KOPT-K1 (cell line): ENCODE measurements around the gene CD209.

Experiments used
- H3K27ac ChIP-seq: fragments of 200-600 bp; sonication (generic); 2 replicates; pipeline ENCODE4 v1.5.1; 2016; ENCODE audit warnings: antibody characterized with exemption, mild to moderate bottlenecking, low read depth, low read length; ENCODE audit not compliant: poor library complexity, severe bottlenecking
- H3K36me3 ChIP-seq: fragments of 200-600 bp; sonication (generic); 2 replicates; pipeline ENCODE4 v1.5.1; 2017; ENCODE audit warnings: antibody characterized with exemption, mild to moderate bottlenecking, low read length, moderate library complexity; ENCODE audit not compliant: insufficient read depth
- H3K9me3 ChIP-seq: fragments of 200-600 bp; sonication (generic); 2 replicates; pipeline ENCODE4 v1.5.1; 2017; ENCODE audit warnings: antibody characterized with exemption, low read length, mild to moderate bottlenecking; ENCODE audit not compliant: insufficient read depth, poor library complexity, severe bottlenecking

The CD209 gene

DNA sequence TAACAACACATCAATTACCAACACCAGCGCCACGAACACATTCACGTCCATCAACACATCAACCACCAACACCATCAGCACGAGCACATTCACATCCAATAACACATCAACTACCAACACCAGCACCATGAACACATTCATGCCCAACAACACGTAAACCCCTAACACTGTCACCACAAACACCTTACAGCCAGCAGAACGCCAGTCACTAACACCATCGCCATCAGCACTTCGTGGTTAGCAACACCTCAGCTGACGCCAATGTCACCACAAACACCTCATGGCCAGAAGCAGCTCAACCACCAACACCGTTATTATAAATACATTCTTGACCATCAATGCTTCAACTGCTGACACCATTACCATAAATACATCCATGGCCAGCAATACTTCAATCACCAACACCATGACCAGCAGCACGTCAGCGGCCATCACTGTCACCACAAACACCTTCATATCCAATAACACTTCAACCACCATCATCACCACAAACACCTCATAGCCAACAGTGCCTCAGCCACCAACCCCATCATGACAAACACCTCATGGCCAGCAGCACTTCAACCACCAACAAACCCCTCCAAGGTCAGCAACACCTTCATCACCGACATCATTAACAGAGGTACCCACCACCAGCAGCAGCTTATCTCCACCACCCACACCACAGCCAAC lies 54.8 kb downstream of the CD209 start:
- Histone ChIP-seq H3K27ac (no peak overlapping the region), H3K9me3 (no peaks in the 10 kb centered on the region), H3K36me3 (no peaks in the 10 kb centered on the region)

DNA sequence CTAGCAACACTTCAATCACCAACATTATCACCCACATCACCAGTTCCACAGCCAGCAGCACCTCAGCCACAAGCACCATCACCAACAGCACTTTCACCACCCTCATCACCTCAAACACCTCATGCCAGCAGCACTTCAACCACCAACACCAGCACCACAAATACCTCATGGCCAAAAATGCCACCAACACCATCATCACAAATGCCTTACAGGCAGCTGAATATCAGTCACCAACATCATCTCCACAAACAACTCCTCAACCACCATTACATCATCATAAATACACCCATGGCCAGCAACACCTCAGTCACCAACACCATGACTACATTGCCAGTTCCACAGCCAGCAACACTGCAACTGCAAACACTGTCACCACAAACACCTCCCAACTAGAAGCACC lies 55.8 kb downstream of the CD209 start:
- no peak overlapping the region for H3K27ac ChIP-seq
- H3K36me3 ChIP-seq: no peaks in the 10 kb centered on the region
- H3K9me3 ChIP-seq: no peaks in the 10 kb centered on the region

DNA sequence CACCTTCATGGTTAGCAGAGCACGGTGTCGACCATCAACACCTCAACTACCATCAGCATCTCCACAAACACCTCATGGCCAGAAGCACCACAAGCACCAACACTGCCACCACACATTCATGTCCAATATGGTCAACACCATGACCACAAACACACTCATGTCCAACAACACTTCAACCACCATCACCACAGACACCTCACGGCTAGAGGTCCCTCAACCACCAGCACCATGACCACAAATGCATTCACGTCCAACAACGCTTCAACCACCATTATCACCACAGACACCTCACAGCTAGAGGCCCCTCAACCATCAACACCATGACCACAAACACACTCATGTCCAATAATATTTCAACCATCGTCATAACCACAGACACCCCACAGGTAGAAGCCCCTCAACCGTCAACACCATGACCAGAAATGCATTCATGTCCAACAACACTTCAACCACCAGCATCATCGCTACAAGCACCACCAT lies 56.5 kb downstream of the CD209 start:
- H3K9me3 ChIP-seq: no peaks in the 10 kb centered on the region
- H3K27ac ChIP-seq: no peak overlapping the region
- H3K36me3 ChIP-seq: no peaks in the 10 kb centered on the region
